Endodermal cell (in vitro differentiated cells): ENCODE data around the gene DNAAF9. TPM values are rescaled to one million over a fixed set of nuclear protein-coding genes. Genes with fewer than 3 reads are reported as not detected.

Source experiments
- DNase-seq: peaks from one replicate; pipeline ENCODE4 v3.0.0-alpha.2; 2017
- H3K27ac ChIP-seq: 2 replicates; pipeline ENCODE4 v1.5.1; 2013; ENCODE audit warnings: mild to moderate bottlenecking, low read depth, low read length, moderate library complexity
- H3K27me3 ChIP-seq: 2 replicates; pipeline ENCODE4 v1.6.1; 2013; ENCODE audit warnings: mild to moderate bottlenecking, low read length, moderate library complexity; ENCODE audit not compliant: insufficient read depth, control insufficient read depth, poor library complexity, severe bottlenecking
- H3K36me3 ChIP-seq: 2 replicates; pipeline ENCODE4 v1.7.0; 2013; ENCODE audit warnings: mild to moderate bottlenecking, low read length, moderate library complexity; ENCODE audit not compliant: control insufficient read depth, insufficient read depth
- H3K4me1 ChIP-seq: one replicate; pipeline ENCODE4 v1.7.0; 2013; ENCODE audit warnings: low read length; ENCODE audit not compliant: control insufficient read depth, insufficient read depth
- H3K4me3 ChIP-seq: 2 replicates; pipeline ENCODE4 v1.5.1; 2013; ENCODE audit warnings: mild to moderate bottlenecking, low read length, moderate library complexity
- H3K9ac ChIP-seq: 2 replicates; pipeline ENCODE4 v1.6.1; 2013; ENCODE audit warnings: mild to moderate bottlenecking, low read length, moderate library complexity; ENCODE audit not compliant: poor library complexity, severe bottlenecking; ENCODE audit errors: extremely low read depth
- H3K9me3 ChIP-seq: 2 replicates; pipeline ENCODE4 v1.6.1; 2013; ENCODE audit warnings: mild to moderate bottlenecking, low read length, moderate library complexity; ENCODE audit not compliant: control insufficient read depth
- H3K27ac Mint-ChIP-seq: 2 replicates; pipeline ENCODE4 v1.8.0; 2020; ENCODE audit warnings: mixed read lengths
- H3K27me3 Mint-ChIP-seq: 2 replicates; pipeline ENCODE4 v1.8.0; 2021; ENCODE audit warnings: mild to moderate bottlenecking, mixed read lengths; ENCODE audit not compliant: insufficient read depth
- H3K36me3 Mint-ChIP-seq: 2 replicates; pipeline ENCODE4 v1.8.0; 2020; ENCODE audit warnings: low read depth, mixed read lengths
- H3K4me1 Mint-ChIP-seq: 2 replicates; pipeline ENCODE4 v1.8.0; 2020; ENCODE audit warnings: mixed read lengths
- H3K4me3 Mint-ChIP-seq: 2 replicates; pipeline ENCODE4 v1.8.0; 2020; ENCODE audit warnings: mild to moderate bottlenecking, moderate library complexity, mixed read lengths
- H3K9me3 Mint-ChIP-seq: 2 replicates; pipeline ENCODE4 v1.8.0; 2020; ENCODE audit warnings: mild to moderate bottlenecking, mixed read lengths
- WGBS, 2 experiments: methylation state at CpG; one replicate each; pipeline versions ENCODE4 v1.1.5 to v1.1.7; 2013; ENCODE audit warnings: missing lambda C conversion rate in 2 of 2, mixed read lengths in 1 of 2; ENCODE audit not compliant: insufficient coverage in 1 of 2, insufficient read length in 1 of 2; 5-methylcytosine and 5-hydroxymethylcytosine counted together
- total RNA-seq, 2 donors: library from RNA; stranded (reverse); fragmentation: NEBNext Ultra II Directional in 1 of 2; extraction: Animal tissue kit (Norgen Biotek cat#: 25700) in 1 of 2; gene quantifications; 2 replicates in 1 of 2; 3 replicates in 1 of 2; pipeline ENCODE4 v1.2.1, GENCODE V29; 2021
- TF ChIP-seq, protein P1 (sequence below): fragments of 200-600 bp; sonication (generic); conservative IDR thresholded peaks from 2 replicates; pipeline ENCODE4 v1.5.0; 2021; ENCODE audit warnings: antibody characterized with exemption, mild to moderate bottlenecking

The DNAAF9 gene
- total RNA-seq, 2 donors from 2014 or later: 9.6 to 12.1 TPM

DNA sequence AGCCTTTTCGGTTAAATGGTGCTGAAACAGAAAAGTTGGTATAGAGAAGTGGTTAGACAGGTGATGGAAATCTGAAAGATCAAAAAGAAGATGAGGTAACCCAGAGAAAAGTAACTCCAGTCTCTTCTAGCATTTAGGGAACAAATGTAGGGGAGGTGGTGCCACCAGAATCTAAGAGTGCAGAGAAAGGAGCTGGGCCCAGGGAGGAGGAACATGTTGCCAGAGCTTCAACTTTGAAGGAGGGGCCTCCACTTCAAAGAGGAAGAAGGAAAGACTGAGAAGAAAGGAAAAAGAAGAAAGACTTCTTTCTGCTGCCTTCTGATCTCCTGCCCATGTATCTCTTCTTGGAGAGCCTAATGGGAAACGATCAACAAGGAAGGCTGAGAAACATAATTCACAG lies 39.9 kb upstream of the DNAAF9 start:
- Histone ChIP-seq H3K27me3 (no peaks in the 10 kb centered on the region), H3K4me1 (no peaks in the 10 kb centered on the region), H3K4me3 (no peak overlapping the region), H3K9ac (no peak overlapping the region), H3K36me3 (no peaks in the 10 kb centered on the region), H3K27ac (no peak overlapping the region), H3K9me3 (no peaks in the 10 kb centered on the region)
- TF ChIP-seq, protein P1, sequence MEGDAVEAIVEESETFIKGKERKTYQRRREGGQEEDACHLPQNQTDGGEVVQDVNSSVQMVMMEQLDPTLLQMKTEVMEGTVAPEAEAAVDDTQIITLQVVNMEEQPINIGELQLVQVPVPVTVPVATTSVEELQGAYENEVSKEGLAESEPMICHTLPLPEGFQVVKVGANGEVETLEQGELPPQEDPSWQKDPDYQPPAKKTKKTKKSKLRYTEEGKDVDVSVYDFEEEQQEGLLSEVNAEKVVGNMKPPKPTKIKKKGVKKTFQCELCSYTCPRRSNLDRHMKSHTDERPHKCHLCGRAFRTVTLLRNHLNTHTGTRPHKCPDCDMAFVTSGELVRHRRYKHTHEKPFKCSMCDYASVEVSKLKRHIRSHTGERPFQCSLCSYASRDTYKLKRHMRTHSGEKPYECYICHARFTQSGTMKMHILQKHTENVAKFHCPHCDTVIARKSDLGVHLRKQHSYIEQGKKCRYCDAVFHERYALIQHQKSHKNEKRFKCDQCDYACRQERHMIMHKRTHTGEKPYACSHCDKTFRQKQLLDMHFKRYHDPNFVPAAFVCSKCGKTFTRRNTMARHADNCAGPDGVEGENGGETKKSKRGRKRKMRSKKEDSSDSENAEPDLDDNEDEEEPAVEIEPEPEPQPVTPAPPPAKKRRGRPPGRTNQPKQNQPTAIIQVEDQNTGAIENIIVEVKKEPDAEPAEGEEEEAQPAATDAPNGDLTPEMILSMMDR: no peak
- Mint-ChIP-seq H3K27me3 (peaks cover 2% of the 10 kb centered on the region), H3K9me3 (peaks cover under 1% of the 10 kb centered on the region), H3K4me3 (no peak overlapping the region), H3K27ac (no peak overlapping the region), H3K4me1 (peaks cover 6% of the 10 kb centered on the region), H3K36me3 (no peaks in the 10 kb centered on the region)
- no peak for DNase-seq
- 94% methylated on average over 2 of the region's 2 CpGs; no CpG with 5 or more reads in 1 of the 2 experiments for WGBS, 2 experiments

DNA sequence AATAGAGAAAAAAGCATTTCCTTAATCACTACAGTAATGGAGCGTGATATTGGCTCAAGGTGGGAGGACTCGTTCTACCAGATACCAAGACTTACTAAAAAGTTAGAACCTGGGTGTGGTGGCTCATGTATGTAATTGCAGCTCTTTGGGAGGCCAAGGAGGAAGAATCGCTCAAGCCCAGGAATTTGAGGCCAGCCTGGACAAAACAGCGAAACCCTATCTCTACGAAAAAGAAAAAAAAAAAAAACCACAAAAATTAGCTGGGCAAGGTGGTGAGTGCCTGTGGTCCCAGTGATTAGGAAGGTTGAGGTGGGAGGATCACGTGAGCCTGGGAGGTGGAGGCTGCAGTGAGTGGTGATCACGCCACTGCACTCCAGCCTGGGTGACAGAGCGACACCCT lies 39.3 kb upstream of the DNAAF9 start:
- Histone ChIP-seq H3K9ac (no peak overlapping the region), H3K4me1 (no peaks in the 10 kb centered on the region), H3K36me3 (no peaks in the 10 kb centered on the region), H3K9me3 (no peaks in the 10 kb centered on the region), H3K27me3 (no peaks in the 10 kb centered on the region), H3K27ac (no peak overlapping the region), H3K4me3 (no peak overlapping the region)
- peaks cover 2% of the 10 kb centered on the region for H3K27me3 Mint-ChIP-seq
- H3K9me3 Mint-ChIP-seq: peaks cover 6% of the 10 kb centered on the region
- H3K36me3 Mint-ChIP-seq: no peaks in the 10 kb centered on the region
- DNase-seq: no peak
- TF ChIP-seq, protein P1: no peak
- peaks cover under 1% of the 10 kb centered on the region for H3K4me1 Mint-ChIP-seq
- no peak overlapping the region for H3K27ac Mint-ChIP-seq
- WGBS, 2 experiments: 83 to 93% methylated on average over 1 to 6 of the region's 8 CpGs
- no peak overlapping the region for H3K4me3 Mint-ChIP-seq

DNA sequence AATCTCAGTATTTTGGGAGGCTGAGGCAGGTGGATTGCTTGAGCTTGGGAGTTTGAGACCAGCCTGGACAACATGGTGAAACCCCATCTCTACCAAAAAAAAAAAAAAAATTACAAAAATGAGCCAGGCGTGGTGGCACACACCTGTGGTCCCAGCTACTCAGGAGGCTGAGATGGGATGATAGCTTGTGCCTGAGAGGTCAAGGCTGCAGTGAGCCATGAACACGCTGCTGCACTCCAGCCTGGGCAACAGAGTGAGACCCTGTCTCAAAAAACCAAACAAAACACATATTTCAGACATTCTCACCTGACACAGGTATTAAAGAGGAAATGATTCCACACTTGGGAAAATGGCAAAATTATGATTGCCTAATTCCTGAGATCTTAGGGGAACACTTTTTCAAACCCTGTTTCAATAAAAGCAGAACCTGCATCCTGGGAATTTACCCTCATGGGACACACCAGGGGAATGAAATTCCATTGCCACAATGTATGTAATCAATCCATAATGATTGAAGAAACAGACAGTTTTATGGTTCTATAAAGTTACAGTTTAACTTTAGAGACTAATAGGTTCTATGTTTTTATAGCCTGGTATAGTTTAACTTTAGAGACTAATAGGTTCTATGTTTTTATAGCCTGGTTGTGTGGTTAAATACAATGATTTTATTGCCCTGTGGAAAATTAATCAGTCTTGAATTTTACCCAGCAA lies 29.6 kb upstream of the DNAAF9 start:
- TF ChIP-seq, protein P1: no peak
- Mint-ChIP-seq H3K27ac (no peak overlapping the region), H3K36me3 (no peaks in the 10 kb centered on the region), H3K4me1 (peaks cover 6% of the 10 kb centered on the region), H3K9me3 (peaks cover 13% of the 10 kb centered on the region), H3K4me3 (no peak overlapping the region), H3K27me3 (peaks cover 2% of the 10 kb centered on the region)
- Histone ChIP-seq H3K27ac (no peak overlapping the region), H3K4me3 (no peak overlapping the region), H3K4me1 (no peaks in the 10 kb centered on the region), H3K27me3 (no peaks in the 10 kb centered on the region), H3K9me3 (no peaks in the 10 kb centered on the region), H3K9ac (no peak overlapping the region), H3K36me3 (no peaks in the 10 kb centered on the region)
- no peak for DNase-seq
- WGBS, 2 experiments: 84% methylated on average over 2 of the region's 2 CpGs; no CpG with 5 or more reads in 1 of the 2 experiments
